WTC11 (cell line): ENCODE data around the gene TNIK.

Source experiments
- CREB1 ChIP-seq: sonication (generic); formaldehyde crosslinking; IDR thresholded peaks from 2 replicates; pipeline ENCODE4 v1.8.0; 2023; ENCODE audit warnings: mild to moderate bottlenecking, missing genetic modification reagents
- CTCF ChIP-seq: fragments of 200-600 bp; IDR thresholded peaks from 2 replicates; pipeline ENCODE4 v1.8.0; 2022; ENCODE audit warnings: antibody characterized with exemption
- HMGA2 ChIP-seq: fragments of 250-450 bp; sonication (Bioruptor Pico); IDR thresholded peaks from 2 replicates; pipeline ENCODE4 v1.4.0; 2021; ENCODE audit warnings: mild to moderate bottlenecking, moderate library complexity
- MAX ChIP-seq: sonication (generic); formaldehyde crosslinking; IDR thresholded peaks from 2 replicates; pipeline ENCODE4 v1.8.0; 2022; ENCODE audit warnings: mild to moderate bottlenecking, missing genetic modification reagents
- USF2 ChIP-seq: sonication (generic); formaldehyde crosslinking; IDR thresholded peaks from 2 replicates; pipeline ENCODE4 v1.8.1; 2023; ENCODE audit warnings: mild to moderate bottlenecking, missing genetic modification reagents, moderate library complexity
- ZNF512 ChIP-seq: sonication (generic); formaldehyde crosslinking; IDR thresholded peaks from 2 replicates; pipeline ENCODE4 v1.8.1; 2022; ENCODE audit warnings: missing genetic modification reagents, borderline replicate concordance

GRCh38 chr3:171429635-171430034 is 30.6 kb downstream of the TNIK start:
- TF ChIP-seq USF2 (CRISPR knock-in tag) (no peak), CTCF (no peak), MAX (no peak), HMGA2 (CRISPR knock-in tag) (no peak), ZNF512 (CRISPR knock-in tag) (no peak), CREB1 (CRISPR knock-in tag) (no peak)
